ENCODE data around the gene TXLNA. TPM values are rescaled to one million over a fixed set of nuclear protein-coding genes. Genes with fewer than 3 reads are reported as not detected.

The TXLNA gene
- total RNA-seq, 1 donor from 2014 or later: 54.5 TPM

DNA sequence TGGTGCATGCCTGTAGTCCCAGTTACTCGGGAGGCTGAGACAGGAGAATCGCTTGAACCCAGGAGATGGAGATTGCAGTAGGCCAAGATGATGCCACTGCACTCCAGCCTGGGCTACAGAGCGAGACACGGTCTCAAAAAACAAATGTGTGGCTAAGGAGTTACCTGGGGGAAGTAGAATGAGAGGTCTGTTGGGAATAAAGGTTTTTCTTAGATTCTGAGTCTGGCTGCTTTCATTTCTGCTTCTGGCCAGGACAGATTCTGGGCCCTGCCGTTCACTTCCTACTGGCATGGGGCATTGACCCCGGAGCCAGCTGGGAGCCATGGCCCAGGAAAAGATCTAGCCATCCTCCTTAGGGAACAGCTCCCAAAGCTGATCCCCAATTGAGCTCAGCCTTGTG is 29.0 kb downstream of the TXLNA start:
- DNase-seq (ENCODE audit: low spot score): no peak

- no peak for DNase-seq (ENCODE audit: low spot score)
Observed at GRCh38 chr1:32208891-32209328, 29.4 kb downstream of the TXLNA start, which contains the start of gene DCDC2B. DCDC2B (plus strand) TSS chr1:32209089; CDS start chr1:32209094, 5 bp downstream.

DNA sequence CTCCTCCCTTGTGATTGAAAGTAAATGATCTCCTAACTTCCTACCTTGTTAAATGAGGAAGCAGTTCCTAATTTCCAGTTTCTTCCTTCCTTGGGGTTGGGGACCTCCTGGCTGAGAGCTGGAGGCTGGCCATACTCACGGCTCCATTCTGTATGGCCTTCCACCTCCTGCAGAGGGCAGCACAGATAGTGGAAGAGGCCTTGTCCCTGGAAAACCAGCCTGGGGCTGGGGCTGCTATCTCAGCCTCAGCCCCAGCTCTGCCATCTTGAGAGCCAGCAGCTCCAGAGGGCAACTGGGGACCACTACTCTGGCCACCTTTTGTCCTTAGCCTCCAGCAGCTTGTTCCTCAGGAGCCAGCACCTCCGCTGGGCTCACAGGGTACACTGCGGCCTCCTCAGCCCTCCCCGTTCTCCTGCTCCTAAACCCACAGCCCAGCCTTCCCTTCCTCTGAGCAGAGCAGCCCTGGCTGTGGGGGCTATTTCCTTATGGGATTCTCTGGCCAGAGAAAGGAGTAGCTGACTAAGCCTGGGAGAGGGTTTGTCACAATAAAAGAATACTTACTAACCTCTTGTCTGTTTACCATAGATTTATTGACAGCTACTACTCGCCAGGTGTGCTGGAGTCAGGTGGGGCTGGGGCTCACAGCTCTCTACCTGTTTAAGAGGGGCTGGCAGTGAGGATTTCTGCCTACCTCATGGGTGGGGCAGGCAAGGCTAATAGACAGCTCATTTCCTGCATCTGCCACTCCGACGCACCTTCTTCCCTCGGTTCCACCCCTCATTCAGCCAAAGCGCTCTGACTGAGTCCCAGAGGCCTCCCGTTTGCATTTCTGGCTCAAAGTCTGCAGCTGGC is 36.4 kb downstream of the TXLNA start:
- DNase-seq (ENCODE audit: low spot score): no peak

GRCh38 chr1:32216566-32216965 is 37.1 kb downstream of the TXLNA start:
- DNase-seq (ENCODE audit: low spot score): no peak

- no peak for DNase-seq (ENCODE audit: low spot score)
Observed at GRCh38 chr1:32219022-32219421, 39.5 kb downstream of the TXLNA start.

DNA sequence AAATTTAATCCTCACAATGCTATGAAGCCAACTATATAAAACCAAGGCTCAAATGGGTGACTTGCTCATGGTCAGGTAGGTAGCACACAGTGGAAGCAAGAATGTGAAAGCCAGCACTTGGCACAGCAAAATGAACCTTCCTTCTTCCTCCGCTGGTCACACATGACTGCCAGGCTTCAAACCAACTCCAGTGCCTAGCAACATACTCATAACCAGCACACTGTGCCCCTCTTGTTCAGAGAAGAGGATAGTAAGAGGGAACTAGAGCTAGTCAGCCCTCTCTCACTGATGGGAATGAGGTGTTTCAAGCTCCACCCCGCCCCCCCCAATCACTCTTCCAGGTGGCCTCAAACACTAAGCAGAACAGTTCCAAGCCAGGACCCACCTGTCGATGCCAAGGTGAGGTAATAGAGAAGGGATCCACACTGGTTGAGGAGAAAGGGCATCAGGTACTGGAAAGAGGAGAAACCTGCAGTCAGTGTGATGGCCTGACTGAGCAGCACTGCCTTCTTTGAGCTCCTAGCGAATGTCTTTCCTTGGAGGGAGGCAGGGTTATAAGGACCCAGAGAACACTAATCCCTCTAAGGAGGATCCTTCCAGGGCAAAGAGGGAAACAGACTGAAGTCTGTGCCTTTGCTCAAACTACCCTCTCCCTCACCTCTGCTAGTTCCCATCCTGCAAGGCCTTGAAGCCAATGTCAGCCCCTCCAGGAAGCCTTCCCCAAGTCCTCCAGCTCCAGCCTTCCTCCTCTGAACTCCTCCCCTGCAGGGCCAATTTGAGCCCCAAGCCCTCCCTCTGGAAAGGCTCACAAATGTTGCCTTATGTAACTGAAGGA is 41.5 kb downstream of the TXLNA start:
- no peak for DNase-seq (ENCODE audit: low spot score)

DNA sequence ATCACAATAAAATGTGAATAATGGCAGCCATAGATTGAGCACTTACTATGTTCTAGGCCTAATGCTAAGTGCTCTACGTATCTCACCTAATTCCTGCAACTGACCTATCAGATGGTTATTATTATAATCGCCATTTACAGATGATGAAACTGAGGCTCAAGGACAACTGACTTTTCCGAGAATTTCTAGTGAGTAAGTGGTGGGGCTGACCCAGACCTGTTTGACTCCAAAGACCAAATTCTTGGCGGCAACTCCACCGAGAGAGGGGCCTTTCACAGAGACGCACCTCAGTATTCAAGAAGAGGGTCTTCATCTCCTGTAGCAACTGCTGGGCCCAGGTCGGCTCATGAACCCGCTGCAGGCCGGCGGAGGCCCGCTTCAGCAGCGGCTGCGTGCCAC is 42.1 kb downstream of the TXLNA start:
- no peak for DNase-seq (ENCODE audit: low spot score)

DNA sequence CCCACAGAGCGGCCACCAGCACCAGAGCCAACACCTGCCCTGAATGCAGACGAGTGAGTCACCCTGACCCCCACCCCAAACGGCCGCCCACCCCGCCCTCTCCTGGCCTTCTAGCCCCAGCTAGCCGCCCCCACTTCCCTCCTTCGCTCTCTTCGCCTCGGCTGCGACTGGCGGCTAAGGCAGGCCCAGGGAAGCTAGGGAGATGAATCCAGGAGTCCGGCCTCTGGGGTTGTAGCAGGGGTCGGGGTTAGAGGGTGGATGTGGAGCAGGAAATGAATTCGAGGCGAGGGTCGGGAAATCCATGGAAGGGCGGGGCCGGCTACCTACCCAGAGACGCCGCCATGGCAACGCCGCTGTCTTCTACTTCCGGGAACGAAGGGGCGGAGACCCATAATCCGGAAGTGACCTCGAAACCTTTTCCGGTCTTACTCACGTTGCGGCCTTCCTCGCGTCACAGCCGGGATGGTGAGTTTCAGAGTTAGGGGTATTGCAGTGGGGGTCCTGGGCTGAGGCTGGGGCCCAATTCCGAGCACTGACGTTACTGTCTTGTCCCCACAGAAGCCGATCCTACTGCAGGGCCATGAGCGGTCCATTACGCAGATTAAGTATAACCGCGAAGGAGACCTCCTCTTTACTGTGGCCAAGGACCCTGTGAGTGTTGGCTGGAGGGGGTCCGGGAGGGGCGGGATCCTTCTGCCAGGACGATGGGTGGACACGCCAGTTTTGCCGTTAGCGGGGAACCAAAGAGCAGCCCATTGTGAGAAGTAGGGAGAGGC is 42.7 kb downstream of the TXLNA start, which contains the start of the genes EIF3I and TMEM234:
TSS of gene EIF3I (plus strand) at position 428 of the 776 bp plus-strand sequence. CDS start at position 463, 35 bp downstream.
TSS of gene TMEM234 (minus strand) at position 374 of the 776 bp plus-strand sequence. CDS start at position 343, 31 bp downstream.
- peak; percentile 96 for DNase-seq (ENCODE audit: low spot score)

- no peak for DNase-seq (ENCODE audit: low spot score)
Observed at GRCh38 chr1:32223683-32224082, 44.2 kb downstream of the TXLNA start.

- DNase-seq (ENCODE audit: low spot score): no peak
Observed at GRCh38 chr1:32224285-32224684, 44.8 kb downstream of the TXLNA start.

DNA sequence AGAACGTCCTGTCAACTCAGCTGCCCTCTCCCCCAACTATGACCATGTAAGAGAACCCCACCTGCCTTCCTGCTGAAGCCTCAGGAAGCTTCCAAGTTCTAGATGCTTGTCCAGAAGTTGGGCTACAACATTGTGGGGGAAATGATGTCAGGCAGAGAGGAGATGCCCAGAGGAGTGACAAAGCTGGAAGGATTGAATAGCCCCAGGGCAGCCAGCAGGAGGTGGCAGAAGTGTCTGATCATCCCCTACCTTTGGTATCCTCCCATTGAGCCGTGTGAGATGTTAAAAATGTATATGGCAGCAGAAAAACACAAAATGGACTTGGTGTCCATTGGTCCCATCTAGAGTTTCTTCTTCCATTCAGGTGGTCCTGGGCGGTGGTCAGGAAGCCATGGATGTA is 49.3 kb downstream of the TXLNA start:
- DNase-seq (ENCODE audit: low spot score): no peak

DNA sequence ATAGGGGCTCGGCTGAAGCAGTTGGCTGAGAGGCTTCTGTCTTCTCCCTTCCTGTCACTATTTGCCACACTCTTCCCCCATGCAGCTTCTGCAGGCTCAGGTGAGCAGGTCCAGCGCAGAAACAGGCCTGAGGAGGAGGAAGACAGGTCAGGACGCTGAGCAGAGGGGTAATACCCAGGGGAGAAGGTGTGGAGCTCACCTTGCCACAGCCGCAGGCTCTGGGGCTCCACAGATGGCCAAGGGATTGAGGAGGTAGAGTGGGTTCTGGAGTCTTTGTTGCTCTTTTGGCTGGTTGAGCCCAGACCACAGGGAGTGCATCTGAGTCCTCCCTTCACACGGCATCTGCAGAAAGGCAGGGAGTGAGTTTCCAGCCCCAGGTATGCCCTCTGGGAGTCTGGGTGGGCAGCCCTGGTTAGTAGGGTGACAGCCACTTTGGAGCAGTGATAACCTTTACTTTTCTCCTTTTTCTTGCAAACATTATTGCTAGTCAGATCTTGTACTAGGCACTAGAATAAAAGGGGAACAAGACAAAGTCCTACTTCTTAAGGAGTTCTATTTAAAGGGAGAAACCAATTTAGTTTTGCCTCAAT is 52.5 kb downstream of the TXLNA start:
- no peak for DNase-seq (ENCODE audit: low spot score)

- no peak for DNase-seq (ENCODE audit: low spot score)
Observed at GRCh38 chr1:32232558-32233304, 53.3 kb downstream of the TXLNA start.

DNA sequence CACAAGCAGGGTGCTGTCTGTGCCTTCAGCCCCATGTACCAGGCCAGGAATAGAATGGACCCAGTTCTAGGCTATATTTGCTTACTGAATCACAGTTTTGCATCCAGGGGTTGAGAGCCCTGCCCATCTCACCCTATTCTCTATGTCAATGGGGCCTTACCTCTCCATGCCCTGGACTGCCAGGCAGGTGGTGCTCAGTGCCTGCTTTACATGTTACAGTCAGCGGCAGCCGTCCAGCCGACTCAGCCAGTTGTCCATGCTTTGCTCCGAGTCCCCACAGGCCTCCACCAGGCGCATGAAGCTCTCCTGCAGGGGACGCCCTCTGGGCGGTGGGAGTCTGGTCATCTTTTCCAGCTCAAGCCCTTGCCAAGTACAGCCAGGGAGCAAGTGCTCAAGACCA is 55.3 kb downstream of the TXLNA start:
- DNase-seq (ENCODE audit: low spot score): no peak

- no peak for DNase-seq (ENCODE audit: low spot score)
Observed at GRCh38 chr1:32239337-32239736, 59.9 kb downstream of the TXLNA start.

- no peak for DNase-seq (ENCODE audit: low spot score)
Observed at GRCh38 chr1:32239790-32240139, 60.3 kb downstream of the TXLNA start.

GRCh38 chr1:32240140-32240951 is 60.9 kb downstream of the TXLNA start:
- DNase-seq (ENCODE audit: low spot score): peak; percentile 93

DNA sequence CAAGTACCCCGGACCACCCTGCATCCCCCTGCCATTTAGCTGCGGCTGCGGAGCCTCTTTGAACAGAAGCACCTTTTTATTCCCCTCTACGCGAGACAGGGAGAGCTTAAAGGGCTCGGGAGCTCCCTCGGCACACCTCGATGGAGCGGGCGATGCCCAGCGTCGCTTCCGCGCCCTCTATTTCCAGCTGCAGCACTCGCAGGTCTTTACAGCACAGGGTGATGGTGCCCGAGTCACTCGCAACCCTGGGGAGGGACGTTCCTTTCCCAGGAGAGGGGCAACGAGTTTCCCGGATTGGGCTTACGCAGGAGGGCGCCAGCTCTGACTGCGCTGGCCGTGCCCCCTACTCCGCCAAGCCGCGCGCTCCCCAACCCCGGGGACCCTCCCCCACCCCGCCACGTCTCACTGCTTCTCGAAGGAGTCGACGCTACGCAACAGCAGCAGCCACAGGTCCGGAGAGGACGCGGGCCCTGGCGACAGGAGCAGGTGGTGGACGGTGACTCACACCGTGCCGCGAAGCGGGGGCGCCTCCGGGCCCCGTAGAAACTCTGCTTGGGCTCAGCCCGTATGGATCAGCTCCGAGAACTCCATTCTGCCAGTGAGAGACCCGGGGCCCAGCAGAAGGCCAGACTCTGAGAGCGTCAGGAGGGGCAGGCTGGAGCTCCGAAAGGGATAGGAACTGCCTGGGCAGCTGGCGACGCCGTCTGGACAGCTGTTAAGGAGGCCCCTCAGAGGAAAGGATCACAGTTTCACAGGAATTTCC is 61.7 kb downstream of the TXLNA start:
- DNase-seq (ENCODE audit: low spot score): peak; percentile 92
